ENCODE measurements around the gene UBAP1L.

DNA sequence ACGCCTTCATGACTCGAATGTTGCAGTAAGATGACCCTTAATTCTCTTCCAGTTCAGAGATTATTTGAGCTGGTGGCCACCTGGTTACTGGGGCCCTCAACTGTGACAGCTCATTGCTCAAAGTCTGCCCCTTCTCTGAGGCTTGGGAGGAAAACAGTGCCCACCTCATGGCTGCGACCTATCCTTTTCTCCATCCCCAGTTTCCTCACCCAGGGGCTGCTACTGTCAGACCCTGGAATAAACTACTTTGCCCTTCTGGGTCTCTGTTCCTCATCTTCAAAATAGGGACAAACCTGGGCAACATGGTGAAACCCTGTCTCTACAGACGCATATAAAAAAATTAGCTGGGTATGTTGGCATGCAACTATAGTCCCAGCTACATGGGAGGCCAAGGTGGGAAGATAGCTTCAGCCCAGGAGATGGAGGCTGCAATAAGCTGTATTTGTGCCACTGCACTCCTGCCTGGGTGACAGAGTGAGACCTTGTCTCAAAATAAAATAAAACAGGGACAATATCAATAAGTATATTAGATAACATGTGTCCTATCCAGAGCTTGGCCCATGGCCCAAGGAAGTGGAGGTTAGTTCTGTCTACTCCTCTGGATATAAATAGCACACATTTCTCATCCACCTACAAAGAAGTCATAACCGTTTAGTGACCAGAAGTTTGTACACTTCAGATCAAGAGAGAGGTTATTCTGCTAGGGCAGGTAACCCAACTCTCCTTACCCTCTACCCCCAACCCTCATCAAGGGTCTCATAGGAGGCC, 45.0 kb downstream of the UBAP1L start:
- TF ChIP-seq, protein P1, sequence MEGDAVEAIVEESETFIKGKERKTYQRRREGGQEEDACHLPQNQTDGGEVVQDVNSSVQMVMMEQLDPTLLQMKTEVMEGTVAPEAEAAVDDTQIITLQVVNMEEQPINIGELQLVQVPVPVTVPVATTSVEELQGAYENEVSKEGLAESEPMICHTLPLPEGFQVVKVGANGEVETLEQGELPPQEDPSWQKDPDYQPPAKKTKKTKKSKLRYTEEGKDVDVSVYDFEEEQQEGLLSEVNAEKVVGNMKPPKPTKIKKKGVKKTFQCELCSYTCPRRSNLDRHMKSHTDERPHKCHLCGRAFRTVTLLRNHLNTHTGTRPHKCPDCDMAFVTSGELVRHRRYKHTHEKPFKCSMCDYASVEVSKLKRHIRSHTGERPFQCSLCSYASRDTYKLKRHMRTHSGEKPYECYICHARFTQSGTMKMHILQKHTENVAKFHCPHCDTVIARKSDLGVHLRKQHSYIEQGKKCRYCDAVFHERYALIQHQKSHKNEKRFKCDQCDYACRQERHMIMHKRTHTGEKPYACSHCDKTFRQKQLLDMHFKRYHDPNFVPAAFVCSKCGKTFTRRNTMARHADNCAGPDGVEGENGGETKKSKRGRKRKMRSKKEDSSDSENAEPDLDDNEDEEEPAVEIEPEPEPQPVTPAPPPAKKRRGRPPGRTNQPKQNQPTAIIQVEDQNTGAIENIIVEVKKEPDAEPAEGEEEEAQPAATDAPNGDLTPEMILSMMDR (optimal IDR thresholded peaks at IDR 0.05 in 1 of 3, IDR thresholded peaks at IDR 0.05 in 1 of 3, conservative IDR thresholded peaks at IDR 0.05 in 1 of 3; ENCODE audit: extremely low read depth in 1 of 3, insufficient read depth in 2 of 3, low read length in 3 of 3) = no peak
- TF ChIP-seq EZH2 (IDR thresholded peaks at IDR 0.05; ENCODE audit: low read length) = no peak

Data from keratinocyte (primary cell).